Activated CD4-positive, alpha-beta T cell treated with anti-CD3 and anti-CD28 coated beads, Interleukin-2, amount 10 ng/mL, durations not matched to agents 24 days and 14 days (primary cell): ENCODE measurements around the gene AATK. TPM values are rescaled to one million over a fixed set of nuclear protein-coding genes. Genes with fewer than 3 reads are reported as not detected.

Experiments
- DNase-seq: peaks from one replicate; pipeline ENCODE4 v3.0.0; 2022
- H3K27ac Mint-ChIP-seq: one replicate; pipeline ENCODE4 v1.8.0; 2022; ENCODE audit warnings: mild to moderate bottlenecking, mixed read lengths
- H3K27me3 Mint-ChIP-seq: one replicate; pipeline ENCODE4 v1.8.0; 2022; ENCODE audit warnings: mixed read lengths
- H3K36me3 Mint-ChIP-seq: one replicate; pipeline ENCODE4 v1.8.0; 2022; ENCODE audit warnings: low read depth, mild to moderate bottlenecking, mixed read lengths
- H3K4me1 Mint-ChIP-seq: one replicate; pipeline ENCODE4 v1.8.0; 2021; ENCODE audit warnings: mixed read lengths
- H3K4me3 Mint-ChIP-seq: one replicate; pipeline ENCODE4 v1.8.0; 2022; ENCODE audit warnings: mild to moderate bottlenecking, moderate library complexity, mixed read lengths
- H3K9me3 Mint-ChIP-seq: one replicate; pipeline ENCODE4 v1.8.0; 2021; ENCODE audit warnings: mixed read lengths
- intact Hi-C: fragments of 100-400 bp; cut with micrococcal nuclease; formaldehyde crosslinking; loops from one replicate; pipeline ENCODE4 v1.15.1; 2023
- total RNA-seq: library from RNA; stranded (reverse); gene quantifications from 2 replicates; pipeline ENCODE4 v1.2.3, GENCODE V29; 2022

The AATK gene
- total RNA-seq, 1 donor from 2014 or later: 0.42 TPM

DNA sequence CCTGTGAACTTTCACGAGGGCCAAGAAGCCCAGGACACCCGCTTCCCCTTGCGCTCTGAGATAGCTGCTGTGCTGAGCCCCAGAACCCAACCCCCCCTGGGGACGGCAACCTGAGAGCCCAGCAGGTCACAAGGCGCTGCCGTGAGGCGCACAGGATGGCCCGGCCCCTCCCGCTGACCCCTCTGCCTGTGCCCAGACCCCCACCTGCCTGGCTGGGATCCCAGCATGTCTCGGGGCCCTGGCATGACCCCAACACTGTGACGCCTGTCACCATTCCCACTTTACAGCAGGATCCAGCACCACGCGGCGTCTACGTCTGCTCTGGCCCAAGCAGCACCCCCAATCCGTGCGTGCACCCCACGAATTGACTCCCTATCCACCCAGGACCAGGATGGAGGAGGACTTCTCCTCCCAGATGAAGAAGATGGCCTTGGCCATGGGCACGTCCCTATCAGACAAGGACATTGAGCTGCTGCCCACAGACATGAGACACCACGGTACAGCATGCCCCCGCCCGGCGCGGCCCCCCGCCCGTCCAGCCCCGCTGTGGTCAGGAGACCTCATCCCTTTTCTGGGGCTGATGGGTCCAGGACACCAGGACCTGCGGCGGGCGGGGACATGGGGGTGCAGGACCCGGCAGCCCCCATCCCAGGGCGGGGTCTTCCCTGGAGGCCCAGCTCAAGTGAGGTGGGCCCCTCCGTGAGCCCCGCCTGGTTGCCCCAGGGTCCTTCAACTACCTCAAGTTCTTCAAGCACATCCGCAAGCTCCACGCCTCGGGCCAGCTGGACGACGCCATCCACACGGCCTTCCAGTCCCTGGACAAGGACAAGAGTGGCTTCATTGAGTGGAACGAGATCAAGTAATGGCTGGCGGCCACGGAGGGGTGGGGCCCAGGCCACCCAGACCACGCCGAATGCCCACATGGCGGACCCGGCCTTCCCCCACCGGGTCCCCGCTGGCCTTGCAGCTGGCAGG, 15.1 kb upstream of the AATK start:
- H3K36me3 Mint-ChIP-seq: no peaks in the 10 kb centered on the region
- intact Hi-C loops: no loop called here
- no peak for DNase-seq
- H3K9me3 Mint-ChIP-seq: no peaks in the 10 kb centered on the region
- no peak overlapping the region for H3K27ac Mint-ChIP-seq
- no peaks in the 10 kb centered on the region for H3K27me3 Mint-ChIP-seq
- H3K4me1 Mint-ChIP-seq: no peaks in the 10 kb centered on the region
- no peak overlapping the region for H3K4me3 Mint-ChIP-seq

DNA sequence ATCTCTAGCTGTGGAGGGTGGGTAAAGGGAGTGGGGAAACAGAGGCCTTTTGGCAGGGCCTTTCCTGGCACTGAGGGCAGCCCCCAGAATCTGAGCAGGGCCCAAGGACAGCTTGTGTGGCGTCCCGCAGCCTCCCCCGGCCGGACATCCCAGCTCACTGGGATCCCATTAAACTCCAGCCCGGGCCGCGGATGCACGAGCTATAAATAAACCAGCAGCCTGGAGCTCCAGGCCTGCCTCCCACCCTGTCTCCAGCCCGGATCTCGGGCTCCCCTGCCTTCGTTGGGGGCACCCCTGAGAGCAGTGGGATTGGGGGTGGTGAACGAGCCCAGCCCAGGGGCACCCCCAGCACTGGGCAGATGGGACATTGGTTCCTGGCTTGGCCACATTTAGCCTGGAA, 13.8 kb upstream of the AATK start:
- Mint-ChIP-seq H3K4me1 (no peaks in the 10 kb centered on the region), H3K36me3 (no peaks in the 10 kb centered on the region), H3K4me3 (no peak overlapping the region), H3K9me3 (no peaks in the 10 kb centered on the region), H3K27ac (no peak overlapping the region), H3K27me3 (peaks cover 2% of the 10 kb centered on the region)
- no peak for DNase-seq
- intact Hi-C loops: no loop called here

DNA sequence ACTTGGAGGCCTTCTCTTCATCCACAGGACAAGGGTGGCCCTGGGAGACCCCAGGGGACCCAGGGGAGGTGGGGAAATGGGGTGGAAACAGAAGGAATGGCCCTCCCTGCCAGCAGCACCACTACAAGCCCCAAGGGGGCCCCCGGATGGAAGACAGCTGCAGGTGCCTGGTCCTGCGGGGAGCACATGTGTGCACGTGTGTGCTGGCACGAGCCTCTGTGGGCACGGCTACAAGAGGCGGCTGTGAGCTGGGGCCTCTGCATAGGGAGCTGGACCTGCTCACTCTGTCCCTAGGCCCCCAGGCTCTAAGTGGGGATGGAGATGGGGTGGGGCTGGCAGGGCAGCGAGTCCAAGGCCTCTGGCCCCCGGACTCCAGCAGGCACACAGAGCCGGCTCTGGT, 13.2 kb upstream of the AATK start:
- Mint-ChIP-seq H3K4me3 (no peak overlapping the region), H3K27me3 (peaks cover 2% of the 10 kb centered on the region), H3K27ac (no peak overlapping the region), H3K36me3 (no peaks in the 10 kb centered on the region), H3K4me1 (no peaks in the 10 kb centered on the region), H3K9me3 (no peaks in the 10 kb centered on the region)
- intact Hi-C loops: no loop called here
- no peak for DNase-seq

DNA sequence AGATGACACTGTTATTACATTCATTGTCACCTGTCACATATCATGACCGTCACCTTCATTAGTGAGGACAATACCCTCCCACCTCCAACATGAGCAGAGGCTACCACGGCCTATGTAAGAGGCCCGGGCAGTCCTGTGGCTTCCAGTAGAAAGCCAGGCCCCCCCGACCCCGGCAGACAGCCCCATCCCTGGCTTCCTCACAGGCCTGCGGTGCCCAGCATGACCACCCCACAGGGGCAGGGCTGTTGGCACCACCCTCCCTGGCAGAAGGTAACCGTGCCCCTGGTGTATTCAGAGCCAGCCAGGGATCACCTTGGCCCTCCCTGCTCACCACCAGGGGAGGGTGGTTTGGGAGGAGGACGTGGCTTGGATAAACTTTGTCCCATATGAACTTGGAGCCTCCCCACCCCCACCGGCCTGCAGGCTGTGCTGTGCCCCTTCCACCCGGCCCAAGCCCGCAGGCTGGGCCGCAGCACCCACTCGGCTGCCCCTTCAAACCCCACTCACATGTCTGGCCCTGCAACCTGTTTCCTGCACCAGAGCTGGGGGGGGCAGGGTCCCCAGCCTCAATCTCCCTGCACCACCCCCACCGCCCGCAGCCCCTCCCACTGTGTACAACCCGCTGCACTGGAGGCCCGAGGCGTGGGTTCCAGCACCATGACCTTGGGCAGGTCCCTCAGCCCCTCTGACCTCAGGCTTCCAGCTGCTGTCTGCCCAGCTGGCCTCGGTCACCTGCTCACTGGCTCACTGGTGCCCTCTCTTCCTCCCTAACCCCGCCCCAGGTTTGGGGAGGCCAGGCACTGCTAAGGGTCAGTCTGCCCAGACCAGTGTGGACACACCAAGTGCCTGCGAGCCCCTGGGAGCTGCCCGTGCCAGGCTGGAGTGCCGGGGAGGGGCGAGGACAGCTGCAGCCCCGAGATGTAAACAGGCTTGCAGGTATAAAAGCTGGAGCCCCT, 12.4 kb upstream of the AATK start:
- Mint-ChIP-seq H3K4me1 (no peaks in the 10 kb centered on the region), H3K4me3 (no peak overlapping the region), H3K27me3 (peaks cover 4% of the 10 kb centered on the region), H3K27ac (no peak overlapping the region), H3K9me3 (no peaks in the 10 kb centered on the region), H3K36me3 (no peaks in the 10 kb centered on the region)
- no peak for DNase-seq
- intact Hi-C loops: no loop called here

DNA sequence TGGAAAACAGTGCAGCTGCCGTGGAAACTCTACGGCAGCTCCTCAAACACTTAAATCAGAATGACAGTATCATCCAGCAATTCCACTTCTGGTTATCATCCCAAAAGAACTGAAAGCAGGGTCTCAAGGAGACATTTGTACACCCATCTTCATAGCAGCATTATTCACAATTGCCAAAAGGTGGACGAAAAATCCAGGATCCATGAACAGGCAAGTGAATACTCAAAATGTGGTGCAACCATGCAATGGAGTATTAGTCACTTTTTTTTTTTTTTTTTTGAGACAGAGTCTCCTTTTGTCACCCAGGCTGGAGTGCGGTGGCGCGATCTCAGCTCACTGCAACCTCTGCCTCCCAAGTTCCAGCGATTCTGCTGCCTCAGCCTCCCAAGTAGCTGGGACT, 10.6 kb upstream of the AATK start:
- no peak overlapping the region for H3K4me3 Mint-ChIP-seq
- no peaks in the 10 kb centered on the region for H3K36me3 Mint-ChIP-seq
- H3K27ac Mint-ChIP-seq: no peak overlapping the region
- DNase-seq: no peak
- no peaks in the 10 kb centered on the region for H3K4me1 Mint-ChIP-seq
- intact Hi-C loops: no loop called here
- peaks cover 4% of the 10 kb centered on the region for H3K27me3 Mint-ChIP-seq
- H3K9me3 Mint-ChIP-seq: no peaks in the 10 kb centered on the region

DNA sequence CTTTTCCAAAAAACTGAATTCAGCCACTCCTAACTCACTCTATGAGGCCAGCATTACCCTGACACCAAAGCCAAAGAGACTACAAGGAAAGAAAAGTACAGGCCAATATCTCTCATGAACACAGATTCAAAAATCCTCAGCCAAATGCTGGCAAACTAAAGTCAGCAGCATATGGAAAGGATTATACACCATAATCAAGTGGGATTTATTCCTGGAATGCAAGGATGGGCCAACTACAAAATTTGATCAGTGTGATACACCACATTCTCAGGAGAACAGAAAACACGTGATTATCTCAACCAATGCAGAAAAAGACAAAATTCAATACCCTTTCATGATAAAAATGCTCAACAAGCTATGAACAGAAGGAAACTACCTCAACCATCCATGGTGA, 7.7 kb upstream of the AATK start:
- peaks cover 4% of the 10 kb centered on the region for H3K27me3 Mint-ChIP-seq
- H3K27ac Mint-ChIP-seq: no peak overlapping the region
- no peaks in the 10 kb centered on the region for H3K36me3 Mint-ChIP-seq
- intact Hi-C loops: no loop called here
- no peaks in the 10 kb centered on the region for H3K9me3 Mint-ChIP-seq
- no peak overlapping the region for H3K4me3 Mint-ChIP-seq
- DNase-seq: no peak
- H3K4me1 Mint-ChIP-seq: no peaks in the 10 kb centered on the region

DNA sequence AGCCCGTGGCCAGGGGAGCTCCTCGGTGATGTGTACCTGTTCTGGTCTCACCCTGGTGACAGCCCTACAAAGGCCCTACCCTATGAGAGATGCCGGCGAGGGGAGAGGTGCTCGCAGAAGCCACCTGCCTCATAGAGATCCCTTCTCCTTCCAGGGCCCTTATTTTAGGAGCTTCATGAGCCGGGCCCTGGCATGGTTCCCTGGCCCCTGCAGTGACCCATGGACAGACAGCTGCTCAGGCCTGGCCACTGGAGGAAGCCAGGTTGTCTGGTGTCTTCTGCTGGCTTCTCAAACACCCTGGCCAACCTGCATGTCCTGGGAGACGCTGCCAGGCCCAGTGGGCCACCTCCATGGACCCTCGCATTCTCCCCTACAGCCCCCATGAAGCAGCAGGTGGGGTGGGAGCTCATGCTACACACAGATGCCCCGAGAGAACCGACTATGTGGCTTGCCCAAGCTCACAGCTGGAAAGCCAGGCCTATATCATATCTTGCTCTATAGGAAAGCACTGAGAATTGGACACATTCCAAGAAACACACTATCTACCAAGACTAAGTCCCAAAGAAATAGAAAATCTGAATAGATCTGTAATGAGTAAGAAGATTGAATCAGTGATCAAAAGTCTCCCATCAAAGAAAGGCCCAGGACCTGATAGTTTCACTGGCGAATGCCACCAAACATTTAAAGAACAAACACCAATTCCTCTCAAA, 7.2 kb upstream of the AATK start:
- H3K4me3 Mint-ChIP-seq: no peak overlapping the region
- no peaks in the 10 kb centered on the region for H3K9me3 Mint-ChIP-seq
- intact Hi-C loops: no loop called here
- no peaks in the 10 kb centered on the region for H3K36me3 Mint-ChIP-seq
- H3K27ac Mint-ChIP-seq: no peak overlapping the region
- H3K27me3 Mint-ChIP-seq: peaks cover 4% of the 10 kb centered on the region
- no peaks in the 10 kb centered on the region for H3K4me1 Mint-ChIP-seq
- DNase-seq: no peak

DNA sequence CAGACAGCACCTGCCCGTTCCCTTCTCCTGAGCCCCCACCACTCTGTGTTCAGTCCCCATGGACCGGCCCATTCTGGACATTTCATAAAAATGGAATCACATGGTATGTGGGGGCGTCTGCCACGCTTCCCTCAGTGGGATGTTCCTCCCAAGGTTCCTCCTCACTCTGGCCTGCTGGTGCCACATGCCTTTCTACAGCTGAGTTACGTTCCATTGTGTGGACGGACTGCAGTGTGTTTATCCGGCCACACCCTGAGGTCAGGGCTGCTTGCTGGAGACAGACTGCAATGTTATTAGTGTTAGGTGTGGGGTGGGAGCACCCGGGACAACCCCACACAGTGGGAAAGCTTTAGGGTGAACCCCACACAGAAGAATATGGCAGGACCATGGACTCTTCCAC, 5.9 kb upstream of the AATK start:
- Mint-ChIP-seq H3K4me1 (no peaks in the 10 kb centered on the region), H3K4me3 (no peak overlapping the region), H3K9me3 (no peaks in the 10 kb centered on the region), H3K27ac (no peak overlapping the region), H3K36me3 (no peaks in the 10 kb centered on the region), H3K27me3 (peaks cover 9% of the 10 kb centered on the region)
- DNase-seq: no peak
- intact Hi-C loops: no loop called here

DNA sequence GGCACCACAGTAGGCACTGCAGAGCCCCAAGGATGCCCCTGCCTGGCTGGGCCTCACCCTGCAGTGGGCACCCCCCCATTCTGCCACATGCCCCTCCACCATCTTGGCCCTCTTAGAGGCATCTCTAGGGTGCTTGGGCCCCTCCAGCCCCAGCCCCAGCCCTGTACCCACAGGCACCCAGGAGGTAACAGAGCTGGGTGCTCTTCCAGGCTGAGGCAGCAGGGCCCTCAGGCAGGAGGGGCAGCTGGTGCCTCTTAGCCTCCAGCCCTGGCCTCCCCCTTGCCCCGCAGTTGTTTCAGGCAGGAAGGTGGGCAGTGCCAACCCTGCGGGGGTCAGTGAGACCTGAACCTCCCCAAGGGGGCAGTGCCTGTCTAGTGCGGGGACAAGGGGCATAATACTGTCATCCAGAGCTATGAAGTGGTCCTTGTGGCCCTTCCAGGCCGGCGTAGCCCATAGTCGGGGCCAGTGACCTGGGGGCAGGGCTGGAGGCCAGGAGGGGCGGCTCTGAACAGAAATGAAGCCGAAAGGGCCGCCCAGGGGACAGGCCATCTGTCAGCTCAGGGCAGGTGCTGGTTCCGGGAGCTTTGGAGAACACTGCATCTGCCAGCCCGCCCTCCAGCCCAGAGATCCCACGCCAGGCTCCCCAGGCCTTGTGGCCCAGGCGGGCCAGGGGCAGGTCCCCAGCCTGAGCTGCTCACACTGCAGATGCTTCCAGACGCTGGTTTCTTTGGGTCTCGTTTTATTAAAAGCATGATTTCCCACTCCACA, 4.9 kb upstream of the AATK start:
- no peak overlapping the region for H3K27ac Mint-ChIP-seq
- DNase-seq: no peak
- H3K27me3 Mint-ChIP-seq: peaks cover 10% of the 10 kb centered on the region
- intact Hi-C loops: no loop called here
- H3K9me3 Mint-ChIP-seq: no peaks in the 10 kb centered on the region
- H3K4me1 Mint-ChIP-seq: no peaks in the 10 kb centered on the region
- H3K36me3 Mint-ChIP-seq: no peaks in the 10 kb centered on the region
- no peak overlapping the region for H3K4me3 Mint-ChIP-seq

DNA sequence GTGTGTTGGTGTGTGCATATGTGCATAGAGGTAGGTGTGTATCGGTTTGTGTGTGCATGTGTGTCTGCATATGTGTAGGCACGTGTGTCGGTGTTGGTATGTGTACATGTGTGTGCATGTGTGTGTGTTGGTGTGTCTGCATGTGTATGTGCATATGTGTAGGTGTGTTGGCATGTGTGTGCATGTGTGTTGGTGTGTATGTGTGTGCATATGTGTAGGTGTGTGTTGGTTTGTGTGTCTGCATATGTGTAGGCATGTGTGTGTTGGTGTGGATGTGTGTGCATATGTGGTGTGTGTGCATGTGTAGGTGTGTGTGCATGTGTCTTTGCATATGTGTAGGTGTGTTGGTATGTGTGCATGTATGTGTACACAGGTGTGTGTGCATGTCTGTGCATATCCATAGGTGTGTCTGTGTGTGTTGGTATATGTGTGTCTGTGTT, 3.9 kb upstream of the AATK start:
- Mint-ChIP-seq H3K9me3 (no peaks in the 10 kb centered on the region), H3K27me3 (peaks cover 8% of the 10 kb centered on the region), H3K27ac (no peak overlapping the region), H3K4me3 (no peak overlapping the region), H3K4me1 (no peaks in the 10 kb centered on the region), H3K36me3 (no peaks in the 10 kb centered on the region)
- no peak for DNase-seq
- intact Hi-C loops: no loop called here

DNA sequence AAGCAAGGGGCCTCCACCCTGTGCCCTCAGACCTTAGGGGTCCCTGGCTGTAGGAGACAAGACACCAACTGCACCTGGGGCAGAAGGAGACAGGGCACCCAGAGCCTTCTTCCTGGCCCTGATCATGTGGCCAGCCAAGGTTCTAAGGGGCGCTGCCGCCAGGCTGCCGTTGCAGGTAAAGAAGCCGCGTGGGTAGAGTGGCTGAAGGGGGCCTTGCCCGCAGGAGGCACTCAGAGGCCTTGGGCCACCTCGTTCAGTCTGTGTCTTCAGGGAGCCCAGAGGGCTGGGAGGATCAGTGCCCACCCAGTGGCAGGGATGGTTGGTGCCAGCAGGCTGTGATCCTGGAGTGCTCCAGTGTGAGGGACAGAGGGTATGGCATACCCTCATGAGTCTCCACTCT, 1.6 kb upstream of the AATK start:
- DNase-seq: no peak
- H3K27ac Mint-ChIP-seq: no peak overlapping the region
- no peaks in the 10 kb centered on the region for H3K36me3 Mint-ChIP-seq
- no peaks in the 10 kb centered on the region for H3K9me3 Mint-ChIP-seq
- no peaks in the 10 kb centered on the region for H3K4me1 Mint-ChIP-seq
- intact Hi-C loops: no loop called here
- no peak overlapping the region for H3K4me3 Mint-ChIP-seq
- H3K27me3 Mint-ChIP-seq: peaks cover 9% of the 10 kb centered on the region

DNA sequence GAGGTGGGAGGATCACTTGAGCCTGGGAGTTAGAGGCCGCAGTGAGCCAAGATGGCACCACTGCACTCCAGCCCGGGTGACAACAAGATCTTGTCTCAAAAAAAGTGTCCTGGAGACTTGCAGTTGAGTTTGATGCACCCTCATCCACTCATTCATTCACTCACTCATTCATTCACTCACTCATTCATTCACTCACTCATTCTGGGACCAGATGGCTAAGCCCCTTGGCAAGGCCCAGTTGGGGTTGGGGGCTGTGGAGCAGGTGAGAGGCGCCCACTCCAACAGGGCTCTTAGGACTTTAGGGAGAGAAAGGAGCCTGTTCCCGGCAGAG, 1.1 kb upstream of the AATK start:
- H3K4me3 Mint-ChIP-seq: no peak overlapping the region
- H3K4me1 Mint-ChIP-seq: no peaks in the 10 kb centered on the region
- H3K9me3 Mint-ChIP-seq: no peaks in the 10 kb centered on the region
- DNase-seq: no peak
- intact Hi-C loops: no loop called here
- H3K36me3 Mint-ChIP-seq: no peaks in the 10 kb centered on the region
- H3K27me3 Mint-ChIP-seq: peaks cover 9% of the 10 kb centered on the region
- H3K27ac Mint-ChIP-seq: no peak overlapping the region

DNA sequence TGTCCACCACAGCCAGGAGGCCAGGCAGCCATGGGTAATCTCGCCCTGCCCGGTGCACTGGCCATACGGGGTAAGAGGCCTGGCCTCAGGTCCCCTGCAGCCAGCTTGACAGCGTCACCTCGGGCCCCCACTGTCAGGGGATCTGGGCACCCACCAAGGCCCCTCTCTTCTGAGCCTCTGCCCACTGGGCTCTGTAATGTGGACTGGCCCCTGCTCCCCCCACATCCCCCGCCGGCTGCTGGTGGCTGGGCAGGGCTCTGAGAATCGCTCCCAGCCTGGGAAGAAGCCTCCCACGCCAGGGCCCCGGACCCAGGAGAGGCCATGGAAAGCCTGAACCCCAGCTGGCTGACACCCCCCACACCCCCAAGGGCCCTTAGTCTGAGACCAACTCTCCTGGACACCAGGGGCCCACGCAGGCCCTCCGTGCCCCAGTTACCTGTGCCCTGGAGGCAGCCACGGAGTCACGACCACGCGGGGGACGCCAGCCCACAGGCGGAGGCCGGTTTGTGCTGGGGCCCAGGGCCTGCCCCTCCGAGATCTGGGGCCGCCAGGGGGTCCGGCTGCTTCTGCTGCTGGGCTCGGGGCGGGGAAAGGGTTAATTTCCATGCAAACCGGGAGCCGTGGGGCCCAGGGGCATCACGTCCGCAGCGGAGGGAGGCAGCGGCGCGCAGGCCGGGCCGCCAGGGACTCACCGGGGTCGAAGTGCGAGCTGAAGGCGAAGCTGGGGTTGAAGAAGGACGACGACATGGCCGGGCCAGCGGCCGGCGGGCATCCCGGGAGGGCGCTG, 582 bp downstream of the AATK start, which contains the start of gene PVALEF:
PVALEF (plus strand) TSS at position 262 of the 787 bp plus-strand sequence. CDS start 15,720 bp downstream, outside the sequence.
- intact Hi-C loops: no loop called here
- H3K4me3 Mint-ChIP-seq: no peak within 1 kb of the TSS

More for the DNA sequence above, 582 bp downstream of the AATK start, which contains the start of gene PVALEF:
- Mint-ChIP-seq H3K36me3 (no peaks in the 10 kb centered on the region), H3K9me3 (no peaks in the 10 kb centered on the region), H3K4me1 (no peaks in the 10 kb centered on the region), H3K27me3 (peaks cover 9% of the 10 kb centered on the region), H3K27ac (no peak within 1 kb of the TSS)
- no peak for DNase-seq
